CD4-positive, alpha-beta T cell treated with Interferon gamma for 1 hour (primary cell): ENCODE data around the gene CDH3.
"Not testable (repeated sequence)": the region's sequence is repeated elsewhere in the genome, so short reads cannot be mapped to it uniquely, and the experiment has no call there.

Experiments used
- DNase-seq: peaks from one replicate; pipeline ENCODE4 v3.0.0-alpha.2; 2020

The CDH3 gene

DNA sequence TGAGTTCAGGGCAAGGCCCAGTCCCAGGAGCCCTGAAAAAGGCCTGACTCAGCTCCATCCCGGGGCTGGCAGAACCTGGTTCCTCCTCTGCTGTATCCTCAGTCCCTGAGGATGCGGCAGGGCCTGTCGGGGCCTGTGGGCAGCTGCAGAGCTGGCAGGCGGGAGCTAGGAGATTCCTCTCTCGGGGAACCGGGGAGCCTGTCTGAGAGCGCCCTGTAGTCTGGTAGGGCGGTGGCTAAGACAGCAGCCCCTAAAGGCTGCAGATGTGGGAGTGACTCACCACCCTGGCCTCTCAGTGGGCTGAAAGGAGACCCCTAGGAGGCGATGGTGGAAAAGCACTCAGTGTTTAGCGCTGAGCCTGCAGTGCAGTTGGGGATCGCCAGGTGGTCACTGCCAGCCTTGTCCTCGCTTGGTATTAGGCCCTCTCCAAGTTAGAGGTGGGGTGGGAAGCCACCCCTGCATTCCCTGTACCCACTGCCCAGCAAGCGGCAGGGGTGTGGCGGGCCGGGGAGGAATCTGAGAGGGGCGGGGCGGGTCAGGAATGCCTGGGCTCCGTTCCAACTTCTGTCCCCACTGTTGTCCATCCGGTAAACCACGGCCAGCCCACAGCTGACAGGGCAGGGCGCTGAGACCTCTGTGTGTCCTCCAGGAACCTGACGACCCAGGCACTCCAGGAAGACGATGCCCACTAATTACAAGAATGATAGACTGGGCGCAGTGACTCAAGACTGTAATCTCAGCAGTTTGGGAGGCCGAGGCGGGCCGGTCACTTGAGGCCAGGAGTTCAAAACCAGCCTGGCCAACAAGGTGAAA is 62.4 kb downstream of the CDH3 start:
- DNase-seq, result no peak

- DNase-seq, result no peak
Observed at GRCh38 chr16:68710211-68710610, 65.1 kb downstream of the CDH3 start.

DNA sequence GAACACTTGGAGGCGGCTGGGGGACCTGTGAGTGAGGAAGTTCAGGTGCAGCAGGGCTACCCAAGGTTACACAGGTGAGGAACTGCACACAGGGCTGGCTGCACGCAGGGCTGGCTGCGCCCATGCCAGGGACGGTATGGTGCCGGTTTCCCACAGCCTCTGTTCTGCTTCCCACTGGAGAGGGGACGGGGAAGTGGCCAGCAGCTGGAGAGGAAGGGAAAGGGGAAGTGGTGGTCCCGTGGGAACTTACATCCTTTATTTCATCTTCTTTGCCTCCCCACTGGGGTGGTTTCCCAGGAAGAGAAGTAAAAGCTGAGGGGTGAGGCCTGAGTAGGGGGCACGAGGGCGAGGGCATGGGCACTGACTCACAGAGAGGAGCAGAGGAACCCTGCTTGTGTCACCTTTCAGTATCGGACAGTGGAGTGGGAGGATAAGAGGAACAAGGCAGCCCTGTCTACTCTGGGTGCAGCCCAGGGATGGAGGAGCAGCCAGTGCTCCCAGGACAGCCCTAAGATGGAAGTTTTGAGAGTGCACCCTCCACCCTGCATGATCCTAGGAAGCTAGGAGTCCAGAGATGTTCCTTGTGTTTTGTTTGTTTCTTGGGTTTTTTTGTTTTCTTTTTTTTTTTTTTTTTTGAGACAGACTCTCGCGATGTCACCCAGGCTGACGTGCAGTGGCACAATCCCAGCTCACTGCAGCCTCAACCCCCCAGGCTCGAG is 66.5 kb downstream of the CDH3 start:
- peak; percentile 59 for DNase-seq

- DNase-seq, result no peak
Observed at GRCh38 chr16:68713361-68713760, 68.3 kb downstream of the CDH3 start.

GRCh38 chr16:68715471-68715870 is 70.4 kb downstream of the CDH3 start:
- no peak for DNase-seq

- not testable (repeated sequence) for DNase-seq
Observed at GRCh38 chr16:68716516-68716915, 71.4 kb downstream of the CDH3 start.

- no peak for DNase-seq
Observed at GRCh38 chr16:68717684-68718083, 72.6 kb downstream of the CDH3 start.

- DNase-seq, result no peak
Observed at GRCh38 chr16:68718590-68718989, 73.5 kb downstream of the CDH3 start.

DNA sequence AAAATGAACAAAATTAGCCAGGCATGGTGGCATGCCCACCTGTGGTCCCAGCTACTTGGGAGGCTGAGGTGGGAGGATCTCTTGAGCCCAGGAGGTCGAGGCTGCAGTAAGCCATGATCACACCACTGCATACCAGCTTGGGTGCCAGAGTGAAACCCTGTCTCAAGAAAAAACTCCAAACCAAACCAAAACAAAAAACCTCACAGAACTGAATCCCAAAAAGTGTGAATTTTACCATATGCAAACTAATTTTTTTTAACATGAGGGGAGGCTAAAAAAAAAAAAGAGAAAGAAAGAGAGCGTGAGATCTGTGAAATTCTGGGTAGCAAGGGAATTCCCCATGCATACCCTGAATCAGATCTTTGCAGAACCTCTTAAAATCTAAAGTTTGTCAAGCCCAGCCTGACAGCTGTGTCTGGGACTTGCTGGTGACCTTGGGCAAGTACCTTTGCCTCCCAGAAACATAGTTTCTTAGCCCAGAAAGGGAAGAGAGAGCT is 74.9 kb downstream of the CDH3 start:
- no peak for DNase-seq

GRCh38 chr16:68722119-68723024 is 77.3 kb downstream of the CDH3 start:
- no peak for DNase-seq

DNA sequence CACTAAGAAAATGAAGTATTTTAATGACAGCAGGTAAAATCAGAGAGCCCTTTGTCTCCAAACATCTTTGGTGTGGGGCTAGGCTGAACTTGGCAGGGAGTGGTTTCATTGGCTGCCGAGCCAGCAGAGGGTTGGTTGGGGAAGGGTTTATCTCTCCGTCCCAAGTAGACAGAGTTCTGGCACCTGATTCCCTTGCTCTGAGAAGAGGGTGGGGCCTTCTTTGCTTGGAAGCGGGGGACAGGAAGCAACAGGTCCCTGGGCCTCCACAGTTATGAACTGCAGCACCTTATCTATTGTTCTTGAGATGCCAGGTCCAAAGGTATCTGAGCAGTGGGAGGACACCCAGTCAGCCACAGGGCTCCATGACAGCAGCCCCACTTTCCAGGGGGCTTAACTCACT is 79.7 kb downstream of the CDH3 start:
- no peak for DNase-seq

GRCh38 chr16:68728523-68728922 is 83.4 kb downstream of the CDH3 start:
- DNase-seq, result no peak

GRCh38 chr16:68731637-68732036 is 86.5 kb downstream of the CDH3 start:
- no peak for DNase-seq

DNA sequence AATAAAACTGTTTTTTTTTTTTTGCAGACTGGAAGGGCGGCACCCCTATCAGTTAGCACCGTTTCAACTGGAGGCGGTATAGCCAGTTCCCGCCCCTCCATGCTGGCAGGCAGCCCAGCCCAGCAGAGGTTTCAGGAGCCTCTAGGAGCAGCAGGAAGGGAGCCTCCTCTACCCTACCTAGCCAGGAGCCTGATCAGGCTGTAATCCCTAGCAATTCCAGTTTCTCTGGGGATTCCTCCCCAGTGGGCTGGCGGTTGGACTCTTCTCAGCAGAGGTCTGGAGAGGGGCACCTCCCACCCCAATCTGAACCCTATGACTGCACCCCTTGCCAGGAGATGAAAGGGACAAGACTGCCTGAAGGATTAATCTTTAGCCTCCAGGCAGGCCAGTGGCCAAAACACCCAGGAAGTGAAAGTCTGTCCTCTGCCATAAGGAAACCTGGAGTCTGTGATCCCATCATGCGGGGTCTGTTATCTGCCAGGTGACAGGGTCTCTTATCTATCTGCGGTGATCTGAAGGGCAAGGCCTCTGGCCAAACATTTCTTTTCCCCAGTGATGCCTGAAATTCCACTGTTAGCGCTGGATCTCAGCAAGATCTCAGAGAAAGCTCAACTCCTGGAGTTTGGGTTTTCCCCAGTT is 87.1 kb downstream of the CDH3 start:
- no peak for DNase-seq

- no peak for DNase-seq
Observed at GRCh38 chr16:68732741-68733399, 87.8 kb downstream of the CDH3 start.

DNA sequence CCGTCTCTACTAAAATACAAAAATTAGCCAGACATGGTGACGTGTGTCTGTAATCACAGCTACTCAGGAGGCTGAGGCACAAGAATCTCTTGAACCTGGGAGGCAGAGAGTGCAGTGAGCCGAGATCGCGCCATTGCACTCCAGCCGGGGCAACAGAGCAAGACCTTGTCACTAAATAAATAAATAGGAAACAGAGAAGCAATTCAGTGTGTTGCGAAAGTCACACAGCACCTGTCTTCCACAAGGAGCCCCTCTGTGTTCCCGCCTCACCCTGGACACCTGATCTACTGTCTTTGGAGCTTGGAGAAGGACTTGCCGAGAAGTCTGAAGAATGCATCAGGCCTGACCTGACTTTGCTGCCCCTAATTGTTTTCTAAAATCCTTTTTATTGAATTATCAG is 88.5 kb downstream of the CDH3 start:
- DNase-seq, result no peak

- no peak for DNase-seq
Observed at GRCh38 chr16:68734782-68735181, 89.7 kb downstream of the CDH3 start.

DNA sequence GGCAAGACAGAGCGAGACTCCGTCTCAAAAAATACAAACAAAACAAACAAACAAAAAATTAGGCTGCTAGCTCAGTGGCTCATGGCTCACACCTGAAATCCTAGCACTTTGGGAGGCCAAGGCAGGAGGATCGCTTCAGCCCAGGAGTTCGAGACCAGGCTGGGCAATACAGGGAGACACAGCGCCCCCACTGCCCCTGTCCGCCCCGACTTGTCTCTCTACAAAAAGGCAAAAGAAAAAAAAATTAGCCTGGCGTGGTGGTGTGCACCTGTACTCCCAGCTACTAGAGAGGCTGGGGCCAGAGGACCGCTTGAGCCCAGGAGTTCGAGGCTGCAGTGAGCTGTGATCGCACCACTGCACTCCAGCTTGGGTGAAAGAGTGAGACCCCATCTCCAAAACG is 91.5 kb downstream of the CDH3 start:
- DNase-seq, result no peak

- no peak for DNase-seq
Observed at GRCh38 chr16:68737046-68737729, 92.1 kb downstream of the CDH3 start, which contains the start of gene CDH1. TSS of gene CDH1 (plus strand) at chr16:68737292. CDS start at chr16:68737416, 124 bp downstream.

GRCh38 chr16:68737730-68738629 is 92.9 kb downstream of the CDH3 start:
- DNase-seq, result no peak
